Measurements from ENCODE around the gene ZNF208. TPM values are rescaled to one million over a fixed set of nuclear protein-coding genes. Genes with fewer than 3 reads are reported as not detected.
A peak's percentile ranks its signal among the peaks of the same experiment; 100 is the strongest.

The ZNF208 gene
- total and polyA plus RNA-seq, 2 donors (not counting 1 experiment from before 2014, with no cell fraction given): 0.09 to 3.6 TPM

- H3K4me2 ChIP-seq (ENCODE audit: extremely low read depth, insufficient read depth, low read length): no peak overlapping the region
- no peaks in the 10 kb centered on the region for H3K27me3 ChIP-seq (ENCODE audit: control insufficient read depth, insufficient read depth, low read length)
- H3K79me2 ChIP-seq (ENCODE audit: control insufficient read depth, insufficient read depth, low read length): no peaks in the 10 kb centered on the region
- no peak overlapping the region for H3K4me3 ChIP-seq (replicated peaks in 1 of 4; ENCODE audit: control extremely low read depth in 1 of 4, insufficient read depth in 1 of 4, low read depth in 3 of 4, low read length in 4 of 4)
- no peaks in the 10 kb centered on the region for H3K4me1 ChIP-seq (ENCODE audit: control insufficient read depth, extremely low read depth, insufficient read depth, low read length)
- H3K36me3 ChIP-seq (ENCODE audit: control insufficient read depth, insufficient read depth, low read length): no peaks in the 10 kb centered on the region
- no peak overlapping the region for H3K27ac ChIP-seq (ENCODE audit: insufficient read depth, low read length)
- H2AFZ ChIP-seq (ENCODE audit: low read length): no peak overlapping the region
- peak in 1 of 2 donors; percentile 0 for DNase-seq (ENCODE audit: low read depth in 2 of 2)
- TF ChIP-seq CTCF (conservative IDR thresholded peaks at IDR 0.05 in 1 of 2, IDR thresholded peaks at IDR 0.05 in 1 of 2; ENCODE audit: low read depth in 1 of 2, low read length in 2 of 2) (no peak), EZH2 (IDR thresholded peaks at IDR 0.05; ENCODE audit: low read length, missing control alignments) (no peak)
- no peaks in the 10 kb centered on the region for H4K20me1 ChIP-seq (ENCODE audit: control insufficient read depth, extremely low read depth, insufficient read depth, low read length)
- H3K9ac ChIP-seq (ENCODE audit: insufficient read depth, low read length): no peak overlapping the region
- H3K9me3 ChIP-seq (ENCODE audit: control insufficient read depth, insufficient read depth, low read depth, low read length): no peaks in the 10 kb centered on the region
These were observed 127.2 kb downstream of the ZNF208 start for GRCh38 chr19:21883516-21883915.

Other genes with a start within 250 kb of the ZNF208 start
- gene ZNF100, start 243.4 kb downstream of the ZNF208 start, total RNA-seq: 1.8 and 2.3 TPM in 2 replicates
- 2.4 and 3.6 TPM in 2 replicates for gene ZNF100, start 243.4 kb downstream of the ZNF208 start, polyA plus RNA-seq
- gene ZNF43, start 174.8 kb downstream of the ZNF208 start, total RNA-seq: 3.1 and 4.3 TPM in 2 replicates
- gene ZNF43, start 174.8 kb downstream of the ZNF208 start, polyA plus RNA-seq: 4.7 and 7.0 TPM in 2 replicates
- gene ZNF257, start 41.5 kb upstream of the ZNF208 start, total RNA-seq: 0.17 and 0.26 TPM in 2 replicates
- gene ZNF257, start 41.5 kb upstream of the ZNF208 start, polyA plus RNA-seq: 0.95 and 2.5 TPM in 2 replicates
- under 0.01 and 0.83 TPM in 2 replicates for gene ZNF676, start 186.0 kb upstream of the ZNF208 start, total RNA-seq
- 0.02 and 0.09 TPM in 2 replicates for gene ZNF676, start 186.0 kb upstream of the ZNF208 start, polyA plus RNA-seq